ENCODE measurements around the gene FOXE1.
A peak's percentile ranks its signal among the peaks of the same experiment; 100 is the strongest.

FOXE1 gene

DNA sequence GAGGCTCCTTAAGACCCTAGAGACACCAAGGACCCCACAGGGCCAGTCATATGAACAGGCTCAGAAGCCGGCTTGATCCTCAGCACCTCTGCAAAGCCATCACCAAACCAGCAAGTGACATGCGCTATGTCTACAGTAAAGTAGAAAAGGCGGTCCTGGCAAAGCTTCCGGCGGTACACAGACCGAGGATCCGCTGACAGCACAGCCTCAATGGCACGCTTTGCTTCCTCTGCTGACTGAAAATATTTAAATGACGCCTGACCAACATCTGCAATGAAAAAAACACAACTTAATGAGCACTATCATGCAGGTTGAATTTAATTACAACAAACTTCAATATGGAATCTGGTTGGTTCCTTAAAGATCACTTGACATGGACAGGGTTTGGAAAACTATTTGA, 51.7 kb downstream of the FOXE1 start:
- TF ChIP-seq GABPA (IDR thresholded peaks at IDR 0.05; ENCODE audit: low read depth) (no peak), POLR2AphosphoS5 (IDR thresholded peaks at IDR 0.05; ENCODE audit: low read depth) (no peak), SPI1 (IDR thresholded peaks at IDR 0.05; ENCODE audit: borderline replicate concordance, low read depth) (no peak)
- TF ChIP-seq, protein P1, sequence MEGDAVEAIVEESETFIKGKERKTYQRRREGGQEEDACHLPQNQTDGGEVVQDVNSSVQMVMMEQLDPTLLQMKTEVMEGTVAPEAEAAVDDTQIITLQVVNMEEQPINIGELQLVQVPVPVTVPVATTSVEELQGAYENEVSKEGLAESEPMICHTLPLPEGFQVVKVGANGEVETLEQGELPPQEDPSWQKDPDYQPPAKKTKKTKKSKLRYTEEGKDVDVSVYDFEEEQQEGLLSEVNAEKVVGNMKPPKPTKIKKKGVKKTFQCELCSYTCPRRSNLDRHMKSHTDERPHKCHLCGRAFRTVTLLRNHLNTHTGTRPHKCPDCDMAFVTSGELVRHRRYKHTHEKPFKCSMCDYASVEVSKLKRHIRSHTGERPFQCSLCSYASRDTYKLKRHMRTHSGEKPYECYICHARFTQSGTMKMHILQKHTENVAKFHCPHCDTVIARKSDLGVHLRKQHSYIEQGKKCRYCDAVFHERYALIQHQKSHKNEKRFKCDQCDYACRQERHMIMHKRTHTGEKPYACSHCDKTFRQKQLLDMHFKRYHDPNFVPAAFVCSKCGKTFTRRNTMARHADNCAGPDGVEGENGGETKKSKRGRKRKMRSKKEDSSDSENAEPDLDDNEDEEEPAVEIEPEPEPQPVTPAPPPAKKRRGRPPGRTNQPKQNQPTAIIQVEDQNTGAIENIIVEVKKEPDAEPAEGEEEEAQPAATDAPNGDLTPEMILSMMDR (IDR thresholded peaks at IDR 0.05; ENCODE audit: insufficient read depth, low read length) = no peak
- TF ChIP-seq, protein P2, sequence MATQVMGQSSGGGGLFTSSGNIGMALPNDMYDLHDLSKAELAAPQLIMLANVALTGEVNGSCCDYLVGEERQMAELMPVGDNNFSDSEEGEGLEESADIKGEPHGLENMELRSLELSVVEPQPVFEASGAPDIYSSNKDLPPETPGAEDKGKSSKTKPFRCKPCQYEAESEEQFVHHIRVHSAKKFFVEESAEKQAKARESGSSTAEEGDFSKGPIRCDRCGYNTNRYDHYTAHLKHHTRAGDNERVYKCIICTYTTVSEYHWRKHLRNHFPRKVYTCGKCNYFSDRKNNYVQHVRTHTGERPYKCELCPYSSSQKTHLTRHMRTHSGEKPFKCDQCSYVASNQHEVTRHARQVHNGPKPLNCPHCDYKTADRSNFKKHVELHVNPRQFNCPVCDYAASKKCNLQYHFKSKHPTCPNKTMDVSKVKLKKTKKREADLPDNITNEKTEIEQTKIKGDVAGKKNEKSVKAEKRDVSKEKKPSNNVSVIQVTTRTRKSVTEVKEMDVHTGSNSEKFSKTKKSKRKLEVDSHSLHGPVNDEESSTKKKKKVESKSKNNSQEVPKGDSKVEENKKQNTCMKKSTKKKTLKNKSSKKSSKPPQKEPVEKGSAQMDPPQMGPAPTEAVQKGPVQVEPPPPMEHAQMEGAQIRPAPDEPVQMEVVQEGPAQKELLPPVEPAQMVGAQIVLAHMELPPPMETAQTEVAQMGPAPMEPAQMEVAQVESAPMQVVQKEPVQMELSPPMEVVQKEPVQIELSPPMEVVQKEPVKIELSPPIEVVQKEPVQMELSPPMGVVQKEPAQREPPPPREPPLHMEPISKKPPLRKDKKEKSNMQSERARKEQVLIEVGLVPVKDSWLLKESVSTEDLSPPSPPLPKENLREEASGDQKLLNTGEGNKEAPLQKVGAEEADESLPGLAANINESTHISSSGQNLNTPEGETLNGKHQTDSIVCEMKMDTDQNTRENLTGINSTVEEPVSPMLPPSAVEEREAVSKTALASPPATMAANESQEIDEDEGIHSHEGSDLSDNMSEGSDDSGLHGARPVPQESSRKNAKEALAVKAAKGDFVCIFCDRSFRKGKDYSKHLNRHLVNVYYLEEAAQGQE (IDR thresholded peaks at IDR 0.05; ENCODE audit: insufficient replicate concordance, low read depth) = no peak

DNA sequence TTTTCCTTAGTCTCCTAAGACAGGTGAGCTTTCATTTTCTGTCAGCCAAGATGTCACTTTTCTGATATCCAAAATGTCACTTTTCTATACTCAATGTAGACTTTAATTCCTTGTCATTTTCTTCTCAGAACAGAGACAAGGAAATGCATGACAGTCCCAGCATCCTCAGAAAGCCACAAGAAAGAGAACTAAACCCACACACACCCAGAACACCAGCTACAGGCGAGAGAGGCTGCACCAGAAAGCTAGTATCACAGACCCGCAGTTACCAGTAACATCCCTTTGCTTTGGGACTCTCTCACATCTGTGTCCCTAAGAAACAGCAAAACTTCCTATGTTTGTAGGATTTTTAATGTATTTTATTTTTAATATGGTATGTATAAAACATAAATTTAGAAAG, 52.2 kb downstream of the FOXE1 start:
- Histone ChIP-seq H3K4me3 (replicated peaks; ENCODE audit: insufficient read depth, low read length) (no peak overlapping the region), H3K27me3 (ENCODE audit: insufficient read depth, poor library complexity, severe bottlenecking) (no peaks in the 10 kb centered on the region), H3K27ac (replicated peaks) (peak overlapping the region; percentile 90)
- peak in 1 of 2 experiments; percentile 65 for DNase-seq (ENCODE audit: low read depth in 1 of 2, low spot score in 1 of 2)
- no peak for TF ChIP-seq GABPA (IDR thresholded peaks at IDR 0.05; ENCODE audit: low read depth)
- TF ChIP-seq, protein P1 (IDR thresholded peaks at IDR 0.05; ENCODE audit: insufficient read depth, low read length) = no peak
- TF ChIP-seq SPI1 (IDR thresholded peaks at IDR 0.05; ENCODE audit: borderline replicate concordance, low read depth) = no peak
- no peak for TF ChIP-seq POLR2AphosphoS5 (IDR thresholded peaks at IDR 0.05; ENCODE audit: low read depth)
- TF ChIP-seq, protein P2 (IDR thresholded peaks at IDR 0.05; ENCODE audit: insufficient replicate concordance, low read depth) = no peak

More for the DNA sequence above, 51.7 kb downstream of the FOXE1 start:
- DNase-seq (ENCODE audit: low read depth in 1 of 2, low spot score in 1 of 2) = no peak
- H3K27ac ChIP-seq (replicated peaks) = peak overlapping the region; percentile 90
- H3K4me3 ChIP-seq (replicated peaks; ENCODE audit: insufficient read depth, low read length) = no peak overlapping the region
- no peaks in the 10 kb centered on the region for H3K27me3 ChIP-seq (ENCODE audit: insufficient read depth, poor library complexity, severe bottlenecking)
